ENCODE results near the gene GOSR1.

- TF ChIP-seq POLR2A (IDR thresholded peaks at IDR 0.05; ENCODE audit: low read length), result no peak
- TF ChIP-seq GATA1 (IDR thresholded peaks at IDR 0.05; ENCODE audit: low read depth, low read length), result no peak
Measured at GRCh38 chr17:30436729-30437128, 40.5 kb upstream of the GOSR1 start.
